ENCODE data around the gene PROKR2.

PROKR2 gene

GRCh38 chr20:5282561-5282960, 34.2 kb downstream of the PROKR2 start:
- no peak for DNase-seq (ENCODE audit: low read depth)

GRCh38 chr20:5279661-5280060, 37.1 kb downstream of the PROKR2 start:
- DNase-seq (ENCODE audit: low read depth): no peak

- DNase-seq (ENCODE audit: low read depth): no peak
These were observed 44.5 kb downstream of the PROKR2 start for GRCh38 chr20:5272268-5272667.

- no peak for DNase-seq (ENCODE audit: low read depth)
These were observed 46.2 kb downstream of the PROKR2 start for GRCh38 chr20:5270603-5271002.

GRCh38 chr20:5268449-5268848, 48.3 kb downstream of the PROKR2 start:
- no peak for DNase-seq (ENCODE audit: low read depth)

- no peak for DNase-seq (ENCODE audit: low read depth)
These were observed 49.7 kb downstream of the PROKR2 start for GRCh38 chr20:5267092-5267491.

Data from stimulated activated CD8-positive, alpha-beta memory T cell treated with anti-CD3 and anti-CD28 coated beads, Interleukin-15, amount 100 ng/mL, for 1 hour (primary cell).